A549 (cell line): ENCODE measurements around the gene PIEZO2.

Source experiments
- BHLHE40 ChIP-seq: IDR thresholded peaks from 2 replicates; pipeline ENCODE4 v1.6.1; 2012; ENCODE audit warnings: low read depth, low read length, inconsistent platforms
- CEBPB ChIP-seq, 2 experiments: fragments of >200 bp in 1 of 2; sonication (Bioruptor Twin) in 1 of 2; formaldehyde crosslinking in 1 of 2; IDR thresholded peaks; 2 replicates each; pipeline ENCODE4 v1.6.1; 2012 to 2016
- MAFK ChIP-seq: fragments of 450-650 bp; IDR thresholded peaks from 2 replicates; pipeline ENCODE4 v1.6.1; 2014; ENCODE audit not compliant: partially characterized antibody
- MAX ChIP-seq: IDR thresholded peaks from 2 replicates; pipeline ENCODE4 v1.6.1; 2012
- PBX3 ChIP-seq: IDR thresholded peaks from 2 replicates; pipeline ENCODE4 v1.6.1; 2012
- POLR2A ChIP-seq: IDR thresholded peaks from 2 replicates; pipeline ENCODE4 v1.6.1; 2012; ENCODE audit warnings: mild to moderate bottlenecking, low read length
- RAD21 ChIP-seq, 2 experiments: fragments of >200 bp in 1 of 2; sonication (Bioruptor Twin) in 1 of 2; formaldehyde crosslinking in 1 of 2; IDR thresholded peaks in 1 of 2; conservative IDR thresholded peaks in 1 of 2; 2 replicates in 1 of 2; 3 replicates in 1 of 2; pipeline ENCODE4 v1.6.1; 2012 to 2018; ENCODE audit warnings: inconsistent platforms in 1 of 2
- TF ChIP-seq, protein P1 (sequence below): fragments of >200 bp; sonication (Bioruptor Twin); formaldehyde crosslinking; IDR thresholded peaks from 3 replicates; pipeline ENCODE4 v1.5.1; 2016

GRCh38 chr18:10826400-10826799, 323.0 kb downstream of the PIEZO2 start:
- TF ChIP-seq RAD21 (conservative IDR thresholded peaks at IDR 0.05 in 1 of 2, IDR thresholded peaks at IDR 0.05 in 1 of 2): no peak
- TF ChIP-seq BHLHE40: no peak
- TF ChIP-seq, protein P1, sequence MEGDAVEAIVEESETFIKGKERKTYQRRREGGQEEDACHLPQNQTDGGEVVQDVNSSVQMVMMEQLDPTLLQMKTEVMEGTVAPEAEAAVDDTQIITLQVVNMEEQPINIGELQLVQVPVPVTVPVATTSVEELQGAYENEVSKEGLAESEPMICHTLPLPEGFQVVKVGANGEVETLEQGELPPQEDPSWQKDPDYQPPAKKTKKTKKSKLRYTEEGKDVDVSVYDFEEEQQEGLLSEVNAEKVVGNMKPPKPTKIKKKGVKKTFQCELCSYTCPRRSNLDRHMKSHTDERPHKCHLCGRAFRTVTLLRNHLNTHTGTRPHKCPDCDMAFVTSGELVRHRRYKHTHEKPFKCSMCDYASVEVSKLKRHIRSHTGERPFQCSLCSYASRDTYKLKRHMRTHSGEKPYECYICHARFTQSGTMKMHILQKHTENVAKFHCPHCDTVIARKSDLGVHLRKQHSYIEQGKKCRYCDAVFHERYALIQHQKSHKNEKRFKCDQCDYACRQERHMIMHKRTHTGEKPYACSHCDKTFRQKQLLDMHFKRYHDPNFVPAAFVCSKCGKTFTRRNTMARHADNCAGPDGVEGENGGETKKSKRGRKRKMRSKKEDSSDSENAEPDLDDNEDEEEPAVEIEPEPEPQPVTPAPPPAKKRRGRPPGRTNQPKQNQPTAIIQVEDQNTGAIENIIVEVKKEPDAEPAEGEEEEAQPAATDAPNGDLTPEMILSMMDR: no peak
- no peak for TF ChIP-seq POLR2A
- TF ChIP-seq CEBPB (IDR thresholded peaks at IDR 0.05): no peak
- no peak for TF ChIP-seq MAX
- no peak for TF ChIP-seq PBX3
- TF ChIP-seq MAFK: peak; percentile 4
